GM21717 (cell line): Measurements from ENCODE around the gene ZNF28.
"Not testable (repeated sequence)": the region's sequence is repeated elsewhere in the genome, so short reads cannot be mapped to it uniquely, and the experiment has no call there.

Experiments
- ATAC-seq: cut with Tn5 transposase; IDR thresholded peaks from one replicate; pipeline ENCODE4 v1.9.1; 2021; ENCODE audit warnings: mild to moderate bottlenecking, moderate library complexity; ENCODE audit not compliant: unreplicated experiment

Gene ZNF28

DNA sequence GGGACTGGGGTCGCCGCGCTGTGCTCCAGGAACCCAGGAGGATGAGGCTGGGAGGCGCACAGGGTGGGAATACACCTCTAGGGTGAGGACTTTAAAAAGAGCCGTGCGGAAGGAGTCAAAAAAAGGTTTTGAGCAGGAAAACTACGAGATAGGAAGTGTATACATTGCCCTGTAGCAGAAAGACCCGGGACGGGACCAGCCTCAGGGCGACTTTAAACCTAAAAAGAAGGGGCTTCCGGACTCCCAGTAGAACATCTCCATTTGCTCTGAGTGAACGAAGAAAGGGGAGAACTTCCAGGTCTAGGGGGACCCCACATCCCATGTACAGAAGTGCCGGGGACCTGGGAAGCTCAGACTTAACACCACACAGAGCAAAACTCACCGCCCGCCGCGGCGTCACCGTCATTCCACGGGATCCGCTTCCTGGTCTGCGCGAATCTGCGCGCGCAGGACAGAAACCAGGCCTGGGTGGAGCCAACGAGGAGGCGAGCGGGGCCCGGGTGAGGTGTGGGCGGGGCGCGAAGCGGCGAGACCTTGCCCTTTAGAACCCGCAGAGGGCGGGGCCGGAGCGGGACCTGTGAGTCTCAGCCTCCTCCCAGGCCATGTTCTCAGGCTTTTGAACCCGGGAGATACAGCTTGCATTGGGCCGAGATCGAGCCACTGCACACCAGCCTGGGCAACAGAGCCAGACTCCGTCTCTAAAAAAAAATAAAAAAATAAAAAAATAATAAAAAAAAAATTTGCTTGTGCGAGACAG, at the start of gene ZNF28:
TSS of gene ZNF28 (minus strand) at position 430 of the 757 bp plus-strand sequence. CDS start 3,675 bp downstream, outside the sequence.
- peak; percentile 87 for ATAC-seq

DNA sequence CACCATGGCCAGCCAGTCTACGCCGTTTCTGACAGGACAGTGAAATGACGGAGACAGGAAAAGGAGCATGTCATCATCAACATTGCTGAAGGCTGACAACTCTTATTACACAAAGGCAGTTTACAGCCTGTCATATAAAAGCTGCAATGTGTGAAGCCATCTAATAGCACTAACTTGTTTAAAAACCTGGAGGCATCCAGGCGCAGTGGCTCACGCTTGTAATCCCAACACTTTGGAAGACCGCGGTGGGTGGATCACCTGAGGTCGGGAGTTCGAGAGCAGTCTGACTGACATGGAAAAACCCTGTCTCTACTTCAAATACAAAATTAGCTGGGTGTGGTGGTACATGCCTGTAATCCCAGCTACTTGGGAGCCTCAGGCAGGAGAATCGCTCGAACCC, 46.6 kb upstream of the ZNF28 start:
- ATAC-seq, result not testable (repeated sequence)

DNA sequence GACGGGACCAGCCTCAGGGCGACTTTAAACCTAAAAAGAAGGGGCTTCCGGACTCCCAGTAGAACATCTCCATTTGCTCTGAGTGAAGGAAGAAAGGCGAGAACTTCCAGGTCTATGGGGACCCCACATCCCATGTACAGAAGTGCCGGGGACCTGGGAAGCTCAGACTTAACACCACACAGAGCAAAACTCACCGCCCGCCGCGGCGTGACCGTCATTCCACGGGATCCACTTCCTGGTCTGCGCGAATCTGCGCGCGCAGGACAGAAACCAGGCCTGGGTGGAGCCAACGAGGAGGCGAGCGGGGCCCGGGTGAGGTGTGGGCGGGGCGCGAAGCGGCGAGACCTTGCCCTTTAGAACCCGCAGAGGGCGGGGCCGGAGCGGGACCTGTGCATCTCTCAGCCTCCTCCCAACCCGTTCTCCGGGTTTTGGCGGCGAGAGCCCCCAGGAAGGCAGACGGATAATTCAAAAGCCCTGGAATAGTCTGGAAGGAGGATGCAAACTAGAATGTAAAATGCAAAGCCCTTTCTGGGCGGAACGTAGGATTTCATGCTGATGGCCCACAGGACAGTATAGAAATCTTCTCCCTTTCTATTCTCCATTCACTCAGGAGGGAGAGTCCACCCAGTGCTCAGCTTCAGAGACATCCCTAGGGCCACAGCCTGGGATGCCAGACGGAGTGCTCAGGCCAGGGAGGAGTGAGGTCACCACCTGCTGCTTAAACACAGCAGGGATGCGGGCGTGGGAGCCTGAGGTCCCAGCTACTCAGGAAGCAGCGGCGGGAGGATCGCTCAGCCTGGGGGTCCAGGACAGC, 36.2 kb upstream of the ZNF28 start, which contains the start of gene ZNF468:
TSS of gene ZNF468 (minus strand) at position 242 of the 814 bp plus-strand sequence. CDS start 3,347 bp downstream, outside the sequence.
- peak; percentile 84 for ATAC-seq

DNA sequence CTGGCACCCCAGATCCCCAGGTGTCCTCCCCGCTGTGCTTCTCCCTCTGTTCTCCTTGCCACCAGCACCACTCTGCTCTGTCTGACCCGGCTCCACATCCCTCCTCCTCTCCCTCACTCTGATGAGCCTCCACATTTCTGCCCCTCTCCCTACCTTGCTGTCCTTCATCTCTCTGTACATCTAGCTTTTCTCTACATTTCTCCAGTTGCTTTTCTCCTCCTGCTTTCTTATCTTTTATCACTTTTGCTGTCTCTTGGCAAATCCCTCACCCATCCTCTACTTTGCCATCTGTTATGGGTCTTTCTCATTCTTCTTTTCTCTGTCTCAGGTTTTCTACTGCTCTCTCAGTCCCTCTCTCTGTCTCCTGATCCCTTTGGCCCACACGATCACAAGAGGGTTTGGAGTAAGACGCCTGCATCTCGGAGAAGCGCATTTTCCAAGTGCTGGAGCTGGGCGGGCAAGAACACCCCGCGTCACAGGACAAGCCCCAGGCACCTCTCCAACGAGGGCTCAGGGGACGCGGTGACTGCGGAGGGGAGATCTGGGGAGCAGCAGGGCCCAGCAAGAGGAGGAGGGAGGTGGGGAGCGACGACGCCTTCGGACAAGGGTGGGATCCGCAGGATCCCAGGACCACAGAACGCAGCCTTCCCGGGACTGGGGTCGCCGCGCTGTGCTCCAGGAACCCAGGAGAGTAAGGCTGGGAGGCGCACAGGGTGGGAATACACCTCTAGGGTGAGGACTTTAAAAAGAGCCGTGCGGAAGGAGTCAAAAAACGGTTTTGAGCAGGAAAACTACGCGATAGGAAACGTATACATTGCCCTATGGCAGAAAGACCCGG, 35.3 kb upstream of the ZNF28 start:
- peak; percentile 40 for ATAC-seq

DNA sequence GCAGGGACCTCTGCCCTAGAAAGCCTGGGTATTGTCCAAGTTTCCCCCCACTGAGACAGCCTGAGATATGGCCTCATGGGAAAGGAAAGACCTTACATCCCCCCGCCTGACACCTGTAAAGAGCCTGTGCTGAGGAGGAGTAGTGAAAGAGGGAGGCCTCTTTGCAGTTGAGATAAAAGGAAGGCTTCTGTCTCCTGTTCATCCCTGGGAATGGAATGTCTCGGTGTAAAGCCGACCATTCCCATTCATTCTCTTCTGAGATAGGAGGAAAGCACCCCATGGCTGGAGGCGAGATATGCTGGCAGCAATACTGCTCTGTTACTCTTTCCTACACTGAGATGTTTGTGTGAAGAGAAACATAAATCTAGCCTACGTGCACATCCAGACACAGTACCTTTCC, 25.9 kb upstream of the ZNF28 start:
- ATAC-seq, result not testable (repeated sequence)

DNA sequence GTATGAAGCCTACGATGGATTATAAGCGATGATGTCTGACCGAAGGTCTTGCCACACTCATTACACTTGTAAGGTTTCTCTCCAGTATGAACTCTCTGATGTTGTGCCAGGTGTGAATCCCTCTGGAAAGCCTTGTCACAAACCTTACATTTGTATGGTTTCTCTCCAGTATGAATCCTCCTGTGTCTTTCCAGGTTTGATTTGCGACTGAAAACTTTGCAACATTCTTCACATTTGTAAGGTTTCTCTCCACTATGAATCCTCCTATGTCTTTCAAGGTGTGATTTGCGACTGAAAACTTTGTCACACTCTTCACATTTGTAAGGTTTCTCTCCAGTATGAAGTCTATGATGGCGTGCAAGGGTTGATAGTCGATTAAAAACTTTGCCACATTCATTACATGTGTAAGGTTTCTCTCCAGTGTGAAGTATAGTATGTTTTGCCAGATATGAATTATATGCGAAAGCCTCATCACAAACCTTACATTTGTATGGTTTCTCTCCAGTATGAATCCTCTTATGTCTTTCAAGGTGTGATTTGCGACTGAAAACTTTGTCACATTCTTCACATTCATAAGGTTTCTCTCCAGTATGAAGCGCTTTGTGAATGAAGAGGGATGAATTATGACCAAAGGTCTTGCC, 19.5 kb upstream of the ZNF28 start:
- ATAC-seq, result not testable (repeated sequence)

DNA sequence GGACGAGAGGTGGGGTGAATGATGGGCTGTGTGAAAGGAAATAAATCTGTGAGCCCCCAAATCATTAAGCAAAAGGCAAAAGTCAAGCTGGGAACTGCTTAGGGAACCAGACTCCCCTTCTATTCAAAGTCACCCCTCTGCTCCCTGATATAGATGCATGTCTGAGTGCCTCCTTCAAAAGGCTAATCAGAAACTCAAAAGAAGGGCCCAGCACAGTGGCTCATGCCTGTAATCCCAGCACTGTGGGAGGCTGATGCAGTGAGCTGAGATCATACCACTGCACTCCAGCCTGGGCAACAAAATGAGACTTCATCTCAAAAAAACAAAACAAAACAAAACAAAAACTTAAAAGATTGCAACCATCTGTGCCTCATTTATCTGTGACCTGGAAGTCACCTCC, 12.9 kb upstream of the ZNF28 start:
- not testable (repeated sequence) for ATAC-seq

DNA sequence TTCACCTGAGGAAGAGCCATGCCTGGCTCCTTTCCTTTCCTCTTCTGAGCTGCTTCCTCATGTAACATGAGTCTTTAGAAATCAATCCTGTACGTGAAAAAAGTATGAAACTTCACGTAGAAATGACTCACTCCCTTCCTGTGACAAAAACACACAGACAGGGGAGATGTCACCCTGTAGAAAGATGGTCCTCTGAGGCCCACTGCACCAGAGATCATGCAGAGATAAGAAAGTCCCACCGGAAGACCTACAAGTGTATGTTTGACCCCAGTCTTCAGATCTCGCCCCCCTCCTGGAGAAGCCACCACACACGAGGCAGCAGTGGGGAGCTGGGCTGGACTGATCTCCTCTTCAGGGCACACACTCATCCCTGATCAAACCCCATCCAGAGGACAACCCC, 12.1 kb upstream of the ZNF28 start:
- ATAC-seq, result not testable (repeated sequence)

DNA sequence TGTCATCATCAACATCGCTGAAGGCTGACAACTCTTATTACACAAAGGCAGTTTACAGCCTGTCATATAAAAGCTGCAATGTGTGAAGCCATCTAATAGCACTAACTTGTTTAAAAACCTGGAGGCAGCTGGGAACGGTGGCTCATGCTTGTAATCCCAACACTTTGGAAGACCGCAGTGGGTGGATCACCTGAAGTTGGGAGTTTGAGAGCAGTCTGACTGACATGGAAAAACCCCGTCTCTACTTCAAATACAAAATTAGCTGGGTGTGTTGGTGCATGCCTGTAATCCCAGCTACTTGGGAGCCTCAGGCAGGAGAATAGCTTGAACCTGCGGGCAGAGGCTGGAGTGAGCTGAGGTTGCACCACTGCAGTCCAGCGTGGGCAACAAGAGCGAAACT, 8.4 kb upstream of the ZNF28 start:
- not testable (repeated sequence) for ATAC-seq

DNA sequence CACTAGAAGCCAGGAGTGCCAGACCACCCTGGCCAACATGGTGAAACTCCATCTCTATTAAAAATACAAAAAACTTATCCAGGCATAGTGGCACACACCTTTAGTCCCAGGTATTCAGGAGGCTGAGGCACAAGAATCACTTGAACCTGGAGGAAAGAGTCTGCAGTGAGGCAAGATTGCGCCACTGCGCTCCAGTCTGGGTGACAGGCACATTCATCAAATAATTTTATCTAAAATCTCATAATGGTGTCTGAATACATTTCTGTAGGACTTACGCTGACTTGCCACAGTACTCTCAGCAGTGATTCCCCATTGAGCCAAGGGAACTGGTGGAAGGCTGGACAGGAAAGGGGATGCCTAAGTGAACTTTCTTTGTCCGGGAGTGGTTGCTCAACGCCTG, 4.3 kb upstream of the ZNF28 start:
- ATAC-seq, result no peak

DNA sequence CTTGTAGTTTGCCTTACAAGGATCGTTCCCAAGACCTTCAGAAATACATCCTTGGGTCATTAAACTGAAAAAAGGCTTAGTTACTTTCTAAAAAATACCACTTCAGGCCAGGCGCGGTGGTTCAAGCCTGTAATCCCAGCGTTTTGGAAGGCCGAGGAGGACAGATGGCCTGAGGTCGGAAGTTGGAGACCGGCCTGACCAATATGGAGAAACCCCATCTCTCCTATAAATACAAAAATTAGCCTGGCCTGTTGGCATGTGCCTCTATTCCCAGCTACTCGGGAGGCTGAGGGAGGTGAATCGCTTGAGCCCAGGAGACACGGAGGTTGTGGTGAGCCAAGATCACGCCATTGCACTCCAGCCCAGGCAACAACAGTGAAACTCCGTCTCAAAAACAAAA, 2.2 kb upstream of the ZNF28 start:
- ATAC-seq, result no peak

DNA sequence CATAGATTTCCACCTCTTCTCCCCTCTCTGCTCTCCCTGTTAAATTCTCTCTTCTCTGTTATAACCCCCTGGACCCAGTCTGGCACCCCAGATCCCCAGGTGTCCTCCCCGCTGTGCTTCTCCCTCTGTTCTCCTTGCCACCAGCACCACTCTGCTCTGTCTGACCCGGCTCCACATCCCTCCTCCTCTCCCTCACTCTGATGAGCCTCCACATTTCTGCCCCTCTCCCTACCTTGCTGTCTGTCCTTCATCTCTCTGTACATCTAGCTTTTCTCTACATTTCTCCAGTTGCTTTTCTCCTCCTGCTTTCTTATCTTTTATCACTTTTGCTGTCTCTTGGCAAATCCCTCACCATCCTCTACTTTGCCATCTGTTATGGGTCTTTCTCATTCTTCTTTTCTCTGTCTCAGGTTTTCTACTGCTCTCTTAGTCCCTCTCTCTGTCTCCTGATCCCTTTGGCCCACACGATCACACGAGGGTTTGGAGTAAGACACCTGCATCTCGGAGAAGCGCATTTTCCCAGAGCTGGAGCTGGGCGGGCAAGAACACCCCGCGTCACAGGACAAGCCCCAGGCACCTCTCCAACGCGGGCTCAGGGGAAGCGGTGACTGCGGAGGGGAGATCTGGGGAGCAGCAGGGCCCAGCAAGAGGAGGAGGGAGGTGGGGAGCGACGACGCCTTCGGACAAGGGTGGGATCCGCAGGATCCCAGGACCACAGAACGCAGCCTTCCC, 795 bp downstream of the ZNF28 start:
- ATAC-seq, result not testable (repeated sequence)

DNA sequence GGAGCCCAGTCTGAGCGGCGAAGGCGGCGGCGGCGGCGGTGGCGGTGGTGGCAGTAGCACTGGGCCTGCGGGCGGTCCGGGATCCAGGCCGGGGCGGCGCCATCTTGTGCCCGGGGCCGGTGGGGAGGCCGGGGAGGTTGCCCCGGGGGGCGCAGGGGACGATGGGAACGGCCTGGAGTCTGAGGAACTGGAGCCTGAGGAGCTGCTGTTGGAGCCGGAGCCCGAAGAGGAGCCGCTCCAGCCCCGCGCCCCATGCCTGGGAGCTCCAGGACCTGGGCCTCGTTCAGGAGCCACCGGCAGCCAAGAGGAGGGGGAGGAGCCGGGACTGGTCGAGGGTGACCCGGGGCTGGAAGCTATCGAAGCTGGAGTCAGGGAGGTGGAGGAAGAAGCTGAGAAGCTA, 11.6 kb downstream of the ZNF28 start:
- no peak for ATAC-seq

DNA sequence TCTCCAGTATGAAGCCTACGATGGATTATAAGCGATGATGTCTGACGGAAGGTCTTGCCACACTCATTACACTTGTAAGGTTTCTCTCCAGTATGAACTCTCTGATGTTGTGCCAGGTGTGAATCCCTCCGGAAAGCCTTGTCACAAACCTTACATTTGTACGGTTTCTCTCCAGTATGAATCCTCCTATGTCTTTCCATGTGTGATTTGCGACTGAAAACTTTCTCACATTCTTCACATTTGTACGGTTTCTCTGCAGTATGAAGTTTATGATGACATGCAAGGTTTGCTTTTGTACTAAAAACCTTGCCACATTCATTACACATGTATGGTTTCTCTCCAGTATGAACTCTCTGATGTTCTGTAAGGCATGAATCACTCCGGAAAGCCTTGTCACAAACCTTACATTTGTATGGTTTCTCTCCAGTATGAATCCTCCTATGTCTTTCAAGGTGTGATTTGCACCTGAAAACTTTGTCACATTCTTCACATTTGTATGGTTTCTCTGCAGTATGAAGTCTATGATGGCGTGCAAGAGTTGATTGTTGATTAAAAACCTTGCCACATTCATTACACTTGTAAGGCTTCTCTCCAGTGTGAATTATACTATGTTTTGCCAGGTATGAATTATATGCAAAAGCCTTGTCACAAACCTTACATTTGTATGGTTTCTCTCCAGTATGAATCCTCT, 21.3 kb downstream of the ZNF28 start:
- not testable (repeated sequence) for ATAC-seq

DNA sequence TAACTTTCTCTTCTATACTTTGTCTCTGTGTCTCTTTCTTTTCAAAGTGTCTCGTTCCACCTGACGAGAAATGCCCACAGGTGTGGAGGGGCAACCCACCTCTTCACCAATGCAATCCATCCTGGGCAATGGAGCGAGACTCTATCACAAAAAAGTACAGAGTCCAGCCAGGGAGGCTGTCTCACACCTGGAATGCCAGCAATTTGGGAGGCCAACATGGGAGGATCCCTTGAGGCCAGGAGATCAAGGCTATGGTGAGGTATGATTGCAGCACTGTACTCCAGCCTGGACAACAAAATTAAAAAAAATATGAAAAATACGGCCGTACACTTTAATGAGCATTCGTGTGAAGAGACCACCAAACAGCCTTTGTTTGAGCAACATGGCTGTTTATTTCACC, 32.0 kb downstream of the ZNF28 start:
- ATAC-seq, result no peak

DNA sequence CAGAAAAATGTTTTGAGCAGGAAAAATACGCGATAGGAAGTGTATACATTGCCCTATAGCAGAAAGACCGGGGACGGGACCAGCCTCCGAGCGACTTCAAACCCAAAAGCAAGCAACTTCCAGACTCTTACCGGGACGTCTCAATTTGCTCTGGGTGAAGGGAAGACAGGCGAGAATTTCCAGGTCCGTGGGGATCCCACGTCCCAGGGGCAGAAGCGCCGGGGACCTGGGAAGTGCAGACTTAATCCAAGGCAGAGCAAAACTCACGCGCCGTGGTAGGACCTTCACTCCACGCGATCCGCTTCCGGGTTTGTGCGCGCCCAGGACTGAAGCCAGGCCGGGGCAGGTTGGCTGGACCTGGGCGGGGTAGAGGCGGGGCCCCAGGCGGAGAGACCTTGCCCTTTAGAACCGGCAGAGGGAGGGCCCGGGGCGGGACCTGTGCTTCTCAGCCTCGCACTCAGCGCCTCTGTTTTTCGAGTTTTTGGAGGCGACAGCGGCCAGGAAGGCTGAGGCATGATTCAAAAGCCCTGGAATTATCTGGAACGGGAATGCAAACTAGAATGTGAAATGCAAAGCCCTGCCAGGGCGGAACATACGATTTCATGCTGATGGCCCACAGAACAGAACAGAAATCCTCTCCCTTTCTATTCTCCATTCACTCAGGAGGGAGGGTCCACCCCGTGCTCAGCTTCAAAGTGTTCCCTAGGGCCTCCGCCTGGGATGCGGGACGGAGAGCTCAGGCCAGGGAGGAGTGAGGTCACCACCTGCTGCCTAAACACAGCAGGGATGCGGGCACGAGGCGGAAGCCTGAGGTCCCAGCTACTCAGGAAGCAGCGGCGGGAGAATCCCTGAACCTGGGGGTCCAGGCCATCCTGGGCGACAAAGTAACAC, 34.7 kb downstream of the ZNF28 start, which contains the start of gene ZNF600:
TSS of gene ZNF600 (minus strand) at position 328 of the 891 bp plus-strand sequence. CDS start 7,903 bp downstream, outside the sequence.
- ATAC-seq, result peak; percentile 92

DNA sequence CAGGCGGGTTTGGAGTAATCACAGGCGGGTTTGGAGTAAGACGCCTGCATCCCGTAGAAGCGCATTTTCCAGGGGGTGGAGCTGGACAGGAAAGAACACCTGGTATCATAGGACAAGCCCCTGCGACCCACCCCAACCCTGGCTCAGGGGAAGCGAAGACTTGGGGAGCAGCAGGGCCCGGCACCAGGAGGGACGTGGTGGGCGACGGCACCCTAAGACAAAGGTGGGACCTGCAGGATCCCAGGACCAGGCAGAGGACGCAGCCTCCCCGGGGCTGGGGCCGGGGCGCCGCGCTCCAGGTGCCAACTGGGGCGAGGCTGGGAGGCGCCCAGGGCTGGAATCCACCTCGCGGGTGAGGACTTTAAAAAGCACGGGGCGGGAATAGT, 35.4 kb downstream of the ZNF28 start:
- ATAC-seq, result no peak

DNA sequence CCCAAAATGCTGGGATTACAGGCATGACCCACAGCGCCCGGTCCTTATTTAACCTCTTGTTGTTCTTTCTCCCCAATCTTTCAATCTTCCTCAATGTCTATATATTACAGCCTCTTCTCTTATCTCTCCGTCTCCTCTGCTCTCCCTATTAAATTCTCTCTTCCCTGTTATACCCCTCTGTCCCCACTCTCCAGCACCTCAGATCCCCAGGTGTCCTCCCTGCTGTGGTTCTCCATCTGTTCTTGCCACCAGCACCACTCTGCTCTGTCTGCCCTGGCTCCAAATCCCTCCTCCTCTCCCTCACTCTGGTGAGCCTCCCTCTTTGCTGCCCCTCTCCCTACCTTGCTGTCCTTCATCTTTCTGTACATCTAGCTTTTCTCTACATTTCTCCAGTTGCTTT, 35.9 kb downstream of the ZNF28 start:
- ATAC-seq, result no peak
